Parathyroid adenoma (tissue), 2 donors: Measurements from ENCODE around the gene CASP7.
"Not testable (repeated sequence)": the region's sequence is repeated elsewhere in the genome, so short reads cannot be mapped to it uniquely, and the experiment has no call there.

Source experiments
- H2AFZ ChIP-seq: fragments of 300-600 bp; sonication (generic); one replicate; pipeline ENCODE4 v1.7.0; 2017; ENCODE audit warnings: antibody characterized with exemption, mild to moderate bottlenecking
- H3K27ac ChIP-seq: fragments of 300-600 bp; sonication (generic); one replicate; pipeline ENCODE4 v1.7.0; 2017
- H3K27me3 ChIP-seq: fragments of 300-600 bp; sonication (generic); one replicate; pipeline ENCODE4 v1.7.0; 2017; ENCODE audit warnings: low read length; ENCODE audit not compliant: control insufficient read depth, insufficient read depth
- H3K36me3 ChIP-seq: fragments of 300-600 bp; sonication (generic); one replicate; pipeline ENCODE4 v1.7.0; 2017; ENCODE audit warnings: low read length; ENCODE audit not compliant: control insufficient read depth, insufficient read depth
- H3K4me1 ChIP-seq: fragments of 300-600 bp; sonication (generic); one replicate; pipeline ENCODE4 v1.7.0; 2017; ENCODE audit warnings: control low read depth
- H3K4me2 ChIP-seq: fragments of 300-600 bp; sonication (generic); one replicate; pipeline ENCODE4 v1.7.0; 2017; ENCODE audit warnings: low read length
- H3K4me3 ChIP-seq: fragments of 300-600 bp; sonication (generic); one replicate; pipeline ENCODE4 v1.7.0; 2017; ENCODE audit warnings: low read depth, low read length
- H3K79me2 ChIP-seq: fragments of 300-600 bp; sonication (generic); one replicate; pipeline ENCODE4 v1.7.0; 2017; ENCODE audit warnings: control low read depth
- H3K9ac ChIP-seq: fragments of 300-600 bp; sonication (generic); one replicate; pipeline ENCODE4 v1.7.0; 2017; ENCODE audit warnings: mild to moderate bottlenecking
- H3K9me3 ChIP-seq: fragments of 300-600 bp; sonication (generic); one replicate; pipeline ENCODE4 v1.7.0; 2017; ENCODE audit warnings: low read length; ENCODE audit not compliant: control insufficient read depth
- TF ChIP-seq, protein P1 (sequence below): fragments of 300-600 bp; sonication (generic); IDR thresholded peaks from one replicate; pipeline ENCODE4 v1.7.0; 2017; ENCODE audit warnings: antibody characterized with exemption, mild to moderate bottlenecking
- donor health status: primary hyperparathyroidism.

Gene CASP7

DNA sequence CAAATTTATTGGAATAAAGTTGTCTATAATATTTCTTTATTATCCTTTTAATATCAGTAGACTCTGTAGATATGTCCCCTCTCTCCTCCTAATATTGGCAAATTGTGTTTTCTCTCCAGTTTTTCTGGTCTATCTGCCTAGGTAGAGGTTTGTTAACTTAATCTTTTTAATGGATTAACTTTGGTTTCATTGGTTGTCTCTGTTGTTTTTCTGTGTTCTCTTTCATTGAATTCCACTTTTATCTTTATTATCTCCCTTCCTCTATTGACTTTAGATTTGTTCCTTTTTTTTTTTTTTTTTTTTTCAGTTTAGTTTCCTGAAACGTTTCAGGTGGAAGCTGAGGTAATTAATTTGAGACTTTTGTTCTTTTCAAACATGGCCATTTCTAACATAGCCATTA is 82.4 kb downstream of the CASP7 start:
- no peak overlapping the region for H3K4me3 ChIP-seq

DNA sequence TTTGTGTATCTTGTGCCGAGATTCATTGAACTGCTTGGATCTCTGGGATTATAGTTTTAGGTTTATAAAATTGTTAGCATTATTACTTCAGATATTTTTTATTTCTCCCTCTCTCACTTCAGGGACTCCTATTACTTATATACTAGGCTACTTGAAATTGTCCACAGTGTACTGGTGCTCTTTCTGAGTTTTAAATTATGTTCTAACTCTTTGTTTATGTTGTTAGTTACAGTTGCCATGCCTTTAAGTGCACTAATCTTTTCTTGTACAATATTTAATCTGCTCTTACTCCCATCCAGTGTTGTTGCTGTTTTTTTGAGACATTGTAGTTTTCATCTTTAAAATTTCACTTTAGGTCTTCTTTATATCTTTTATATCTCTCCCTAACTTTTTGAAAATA is 84.9 kb downstream of the CASP7 start:
- TF ChIP-seq, protein P1, sequence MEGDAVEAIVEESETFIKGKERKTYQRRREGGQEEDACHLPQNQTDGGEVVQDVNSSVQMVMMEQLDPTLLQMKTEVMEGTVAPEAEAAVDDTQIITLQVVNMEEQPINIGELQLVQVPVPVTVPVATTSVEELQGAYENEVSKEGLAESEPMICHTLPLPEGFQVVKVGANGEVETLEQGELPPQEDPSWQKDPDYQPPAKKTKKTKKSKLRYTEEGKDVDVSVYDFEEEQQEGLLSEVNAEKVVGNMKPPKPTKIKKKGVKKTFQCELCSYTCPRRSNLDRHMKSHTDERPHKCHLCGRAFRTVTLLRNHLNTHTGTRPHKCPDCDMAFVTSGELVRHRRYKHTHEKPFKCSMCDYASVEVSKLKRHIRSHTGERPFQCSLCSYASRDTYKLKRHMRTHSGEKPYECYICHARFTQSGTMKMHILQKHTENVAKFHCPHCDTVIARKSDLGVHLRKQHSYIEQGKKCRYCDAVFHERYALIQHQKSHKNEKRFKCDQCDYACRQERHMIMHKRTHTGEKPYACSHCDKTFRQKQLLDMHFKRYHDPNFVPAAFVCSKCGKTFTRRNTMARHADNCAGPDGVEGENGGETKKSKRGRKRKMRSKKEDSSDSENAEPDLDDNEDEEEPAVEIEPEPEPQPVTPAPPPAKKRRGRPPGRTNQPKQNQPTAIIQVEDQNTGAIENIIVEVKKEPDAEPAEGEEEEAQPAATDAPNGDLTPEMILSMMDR, result no peak
- H3K9me3 ChIP-seq, result no peaks in the 10 kb centered on the region

More for the DNA sequence above, 82.4 kb downstream of the CASP7 start:
- no peak overlapping the region for H3K4me2 ChIP-seq
- no peaks in the 10 kb centered on the region for H3K4me1 ChIP-seq
- no peaks in the 10 kb centered on the region for H3K79me2 ChIP-seq
- no peak overlapping the region for H2AFZ ChIP-seq
- H3K9ac ChIP-seq, result no peak overlapping the region
- no peaks in the 10 kb centered on the region for H3K27me3 ChIP-seq
- no peaks in the 10 kb centered on the region for H3K36me3 ChIP-seq
- TF ChIP-seq, protein P1, result no peak
- H3K9me3 ChIP-seq, result no peaks in the 10 kb centered on the region
- no peak overlapping the region for H3K27ac ChIP-seq

DNA sequence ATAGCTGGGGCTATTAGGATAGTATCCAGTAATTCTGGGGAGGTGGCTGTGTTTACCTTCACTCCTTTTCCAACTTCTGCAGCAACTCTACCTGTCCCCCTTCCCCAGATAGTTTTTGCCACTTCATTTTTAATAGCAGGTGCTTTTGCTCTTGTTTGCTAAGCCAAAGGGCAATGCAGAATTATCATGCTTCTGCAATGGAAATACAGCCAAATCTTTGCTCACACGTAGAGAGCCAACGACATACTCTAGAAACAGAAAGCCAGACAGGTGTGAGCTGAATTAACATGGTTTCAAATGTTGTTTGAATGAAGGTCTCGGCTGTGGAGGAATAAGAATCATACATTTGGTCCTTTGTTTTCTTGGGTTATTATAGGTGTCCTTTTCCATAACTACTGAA is 86.2 kb downstream of the CASP7 start:
- Histone ChIP-seq H3K9me3 (no peaks in the 10 kb centered on the region), H3K79me2 (no peaks in the 10 kb centered on the region), H3K4me1 (no peaks in the 10 kb centered on the region), H3K9ac (no peak overlapping the region), H3K4me2 (no peak overlapping the region), H3K27ac (no peak overlapping the region), H3K4me3 (no peak overlapping the region), H3K36me3 (no peaks in the 10 kb centered on the region), H2AFZ (no peak overlapping the region), H3K27me3 (no peaks in the 10 kb centered on the region)
- TF ChIP-seq, protein P1, result no peak

More for the DNA sequence above, 84.9 kb downstream of the CASP7 start:
- no peaks in the 10 kb centered on the region for H3K4me1 ChIP-seq
- no peaks in the 10 kb centered on the region for H3K36me3 ChIP-seq
- no peaks in the 10 kb centered on the region for H3K79me2 ChIP-seq
- H3K27ac ChIP-seq, result no peak overlapping the region
- no peak overlapping the region for H3K9ac ChIP-seq
- H2AFZ ChIP-seq, result no peak overlapping the region
- no peak overlapping the region for H3K4me3 ChIP-seq
- H3K4me2 ChIP-seq, result no peak overlapping the region
- H3K27me3 ChIP-seq, result no peaks in the 10 kb centered on the region

DNA sequence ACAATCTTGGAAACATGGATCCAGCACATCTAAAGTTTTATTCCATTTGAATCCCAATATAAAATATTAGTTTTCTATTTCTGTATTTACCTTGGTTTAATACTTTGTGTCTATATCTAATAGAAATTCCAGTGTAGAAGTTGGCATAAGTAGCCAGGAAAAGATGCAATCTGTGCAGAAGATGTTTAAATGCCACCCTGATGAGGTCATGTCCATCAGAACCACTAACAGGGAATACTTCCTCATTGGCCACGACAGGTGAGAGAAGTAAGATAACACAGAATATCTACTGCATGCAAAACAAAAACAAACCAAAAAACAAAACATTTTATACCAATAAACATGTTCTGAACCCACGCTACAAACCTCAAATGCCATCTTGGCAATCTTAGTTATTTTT is 87.5 kb downstream of the CASP7 start:
- Histone ChIP-seq H3K4me2 (no peak overlapping the region), H3K79me2 (no peaks in the 10 kb centered on the region), H3K4me1 (no peaks in the 10 kb centered on the region), H3K27ac (no peak overlapping the region), H3K4me3 (no peak overlapping the region), H3K27me3 (no peaks in the 10 kb centered on the region), H2AFZ (no peak overlapping the region), H3K9me3 (no peaks in the 10 kb centered on the region), H3K9ac (no peak overlapping the region), H3K36me3 (no peaks in the 10 kb centered on the region)
- TF ChIP-seq, protein P1, result no peak

DNA sequence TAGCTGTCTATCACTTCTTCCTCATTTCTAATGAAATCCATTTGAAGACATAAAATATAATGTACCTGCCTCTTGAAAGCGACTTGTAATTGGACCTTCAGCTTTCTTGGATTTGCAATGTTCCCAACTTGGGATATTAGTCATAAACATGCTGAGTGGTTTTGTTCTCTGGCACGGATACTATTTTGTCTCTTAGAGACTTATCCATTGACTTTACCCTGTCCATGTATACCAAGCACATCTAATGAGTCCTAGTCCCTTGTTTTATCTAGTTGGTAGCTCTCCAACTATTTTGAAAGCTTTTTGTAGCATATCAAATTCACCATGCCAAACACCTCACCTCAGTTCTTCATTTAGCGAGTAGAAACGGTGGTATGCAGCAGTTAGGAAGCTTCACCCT is 90.6 kb downstream of the CASP7 start:
- Histone ChIP-seq H3K4me1 (no peaks in the 10 kb centered on the region), H3K4me2 (no peak overlapping the region), H3K36me3 (no peaks in the 10 kb centered on the region), H2AFZ (no peak overlapping the region), H3K27me3 (no peaks in the 10 kb centered on the region), H3K27ac (no peak overlapping the region), H3K4me3 (no peak overlapping the region), H3K9me3 (no peaks in the 10 kb centered on the region), H3K79me2 (no peaks in the 10 kb centered on the region), H3K9ac (no peak overlapping the region)
- TF ChIP-seq, protein P1, result no peak

DNA sequence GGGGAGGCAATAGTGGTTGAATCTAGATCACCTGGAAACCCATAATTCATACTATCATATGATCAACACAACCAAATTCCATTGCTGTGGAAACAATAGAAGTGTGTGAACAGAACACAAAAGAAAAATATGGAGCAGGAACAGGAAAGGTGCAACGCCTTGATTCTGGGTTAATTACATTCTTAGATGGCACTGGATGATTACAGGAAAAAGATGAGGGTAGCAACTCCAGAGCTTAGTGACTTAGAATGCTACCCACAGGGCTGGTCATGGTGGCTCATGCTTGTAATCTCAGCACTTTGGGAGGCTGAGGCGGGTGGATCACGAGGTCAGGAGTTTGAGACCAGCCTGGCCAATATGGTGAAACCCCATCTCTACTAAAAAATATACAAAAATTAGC is 91.4 kb downstream of the CASP7 start:
- not testable (repeated sequence) for H3K4me3 ChIP-seq, H3K4me1 ChIP-seq, H2AFZ ChIP-seq, H3K27me3 ChIP-seq, H3K27ac ChIP-seq, H3K79me2 ChIP-seq, H3K36me3 ChIP-seq, H3K9me3 ChIP-seq, H3K4me2 ChIP-seq
- peak overlapping the region; percentile 14 for H3K9ac ChIP-seq
